Camera-type eye (tissue), 1 donor: ENCODE data around the gene DGCR2. TPM values are rescaled to one million over a fixed set of nuclear protein-coding genes. Genes with fewer than 3 reads are reported as not detected.

Experiments
- total RNA-seq: library from RNA; depleted of rRNA; stranded (reverse); fragments of >200 nt; gene quantifications from one replicate; pipeline ENCODE4 v1.2.3, GENCODE V29; 2014

DGCR2 gene, protein sequence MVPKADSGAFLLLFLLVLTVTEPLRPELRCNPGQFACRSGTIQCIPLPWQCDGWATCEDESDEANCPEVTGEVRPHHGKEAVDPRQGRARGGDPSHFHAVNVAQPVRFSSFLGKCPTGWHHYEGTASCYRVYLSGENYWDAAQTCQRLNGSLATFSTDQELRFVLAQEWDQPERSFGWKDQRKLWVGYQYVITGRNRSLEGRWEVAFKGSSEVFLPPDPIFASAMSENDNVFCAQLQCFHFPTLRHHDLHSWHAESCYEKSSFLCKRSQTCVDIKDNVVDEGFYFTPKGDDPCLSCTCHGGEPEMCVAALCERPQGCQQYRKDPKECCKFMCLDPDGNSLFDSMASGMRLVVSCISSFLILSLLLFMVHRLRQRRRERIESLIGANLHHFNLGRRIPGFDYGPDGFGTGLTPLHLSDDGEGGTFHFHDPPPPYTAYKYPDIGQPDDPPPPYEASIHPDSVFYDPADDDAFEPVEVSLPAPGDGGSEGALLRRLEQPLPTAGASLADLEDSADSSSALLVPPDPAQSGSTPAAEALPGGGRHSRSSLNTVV
- total RNA-seq: 105 TPM

DNA sequence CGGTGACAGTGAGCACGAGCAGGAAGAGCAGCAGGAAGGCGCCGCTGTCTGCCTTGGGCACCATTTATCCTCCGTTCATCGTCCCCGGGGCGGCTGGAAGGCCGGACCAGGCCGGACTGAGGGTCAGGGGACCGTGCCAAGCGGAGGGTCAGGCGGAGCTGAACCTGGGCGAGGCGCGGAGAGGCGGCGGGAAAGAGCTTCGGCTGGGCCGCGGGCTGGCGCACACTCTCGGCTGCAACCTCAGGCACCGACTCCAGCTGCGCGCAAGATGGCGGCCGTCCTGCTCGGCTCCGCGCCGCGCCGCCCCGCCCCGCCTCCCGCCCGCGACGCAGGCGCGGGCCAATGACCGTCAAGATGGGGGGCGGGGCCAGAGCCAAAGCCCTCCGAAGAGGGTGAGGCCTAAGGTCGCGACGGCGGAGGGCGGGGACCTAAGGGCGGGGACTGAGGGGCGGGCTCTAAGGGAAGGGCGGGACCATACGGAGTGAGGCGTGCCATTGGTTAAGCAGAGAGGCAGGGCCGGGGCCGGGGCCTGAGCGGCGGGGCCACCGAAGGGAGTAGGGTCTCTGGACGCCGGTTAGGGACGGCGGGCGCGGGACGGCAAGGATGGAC lies at the start of gene DGCR2:
DGCR2 (minus strand) TSS at position 270 of the 609 bp plus-strand sequence; CDS start at position 64, 206 bp downstream.

DNA sequence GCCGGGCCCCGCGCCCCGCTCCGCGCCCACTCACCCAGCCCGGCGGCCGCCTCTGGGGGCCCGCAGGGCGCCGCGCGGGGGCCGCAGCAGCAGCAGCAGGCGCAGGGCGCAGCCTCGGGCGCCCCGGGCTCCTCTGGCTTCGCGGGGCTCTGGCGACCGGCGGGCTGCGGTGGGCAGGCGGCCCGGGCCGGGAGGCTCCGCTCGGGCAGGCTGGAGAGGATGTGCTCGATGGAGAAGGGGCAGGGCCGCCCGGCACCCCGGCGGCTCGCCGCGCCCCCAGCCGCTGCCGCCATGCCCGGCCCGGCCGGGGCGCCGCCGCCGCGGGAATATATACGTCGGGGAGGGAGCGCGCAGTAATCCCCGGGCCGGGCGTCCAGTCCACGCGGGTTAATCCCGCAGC lies 27.8 kb upstream of the DGCR2 start, which contains the start of gene GSC2:
GSC2 (minus strand) TSS at position 302 of the 400 bp plus-strand sequence; CDS start at position 293, 9 bp downstream.

DNA sequence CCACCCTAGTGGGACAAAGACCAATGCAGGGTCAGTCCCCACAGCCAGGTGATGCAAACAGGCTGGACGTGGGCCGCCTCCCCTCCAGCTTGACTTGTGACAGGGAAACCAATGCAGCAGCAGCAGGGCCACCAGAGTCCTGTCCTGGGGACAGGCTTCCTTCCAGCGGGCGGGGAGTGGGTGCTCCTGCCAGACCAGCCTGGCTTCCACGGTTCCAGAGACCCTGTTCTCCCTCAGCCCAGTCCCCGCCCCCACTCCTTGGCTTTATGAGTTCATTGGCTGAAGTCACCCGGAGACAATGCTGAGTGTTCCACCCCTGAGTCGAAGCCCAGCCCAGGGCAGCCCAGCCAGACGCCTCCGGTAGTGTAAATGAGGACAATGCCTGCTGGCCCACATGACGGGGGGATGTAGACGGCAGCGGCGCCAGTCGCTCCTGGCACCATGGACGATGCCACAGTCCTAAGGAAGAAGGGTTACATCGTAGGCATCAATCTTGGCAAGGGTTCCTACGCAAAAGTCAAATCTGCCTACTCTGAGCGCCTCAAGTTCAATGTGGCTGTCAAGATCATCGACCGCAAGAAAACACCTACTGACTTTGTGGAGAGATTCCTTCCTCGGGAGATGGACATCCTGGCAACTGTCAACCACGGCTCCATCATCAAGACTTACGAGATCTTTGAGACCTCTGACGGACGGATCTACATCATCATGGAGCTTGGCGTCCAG lies 8.9 kb upstream of the DGCR2 start, which contains the start of gene TSSK2:
TSSK2 (plus strand) TSS at position 350 of the 726 bp plus-strand sequence; CDS start at position 442, 92 bp downstream.

Other genes with a start within 250 kb of the DGCR2 start
- 7.1 TPM for gene DGCR6, start 216.1 kb downstream of the DGCR2 start, total RNA-seq
- 14.6 TPM for gene PRODH, start 186.1 kb downstream of the DGCR2 start, total RNA-seq
- not detected for gene TSSK2, start 8.9 kb upstream of the DGCR2 start, total RNA-seq
- 17.9 TPM for gene ESS2, start 22.2 kb upstream of the DGCR2 start, total RNA-seq
- 1.9 TPM for gene GSC2, start 27.9 kb upstream of the DGCR2 start, total RNA-seq
- 38.8 TPM for gene SLC25A1, start 56.3 kb upstream of the DGCR2 start, total RNA-seq
- 21.1 TPM for gene CLTCL1, start 169.3 kb upstream of the DGCR2 start, total RNA-seq